Measurements from ENCODE around the gene LMOD1. TPM values are rescaled to one million over a fixed set of nuclear protein-coding genes. Genes with fewer than 3 reads are reported as not detected.

LMOD1 gene
- total and polyA plus RNA-seq, 2 donors (not counting 1 experiment from before 2014, with no cell fraction given): not detected

GRCh38 chr1:201921952-201922558 is 24.3 kb downstream of the LMOD1 start:
- Histone ChIP-seq H3K27me3 (replicated peaks in 1 of 4; ENCODE audit: control extremely low read depth in 1 of 4, control insufficient read depth in 3 of 4, insufficient read depth in 4 of 4, low read length in 3 of 4) (peaks cover 0 to 8% (median 0%) of the 10 kb centered on the region in 4 experiments), H3K4me2 (replicated peaks; ENCODE audit: low read depth, low read length, poor library complexity, severe bottlenecking) (no peak overlapping the region), H3K9ac (ENCODE audit: low read length) (no peak overlapping the region), H3K27ac (ENCODE audit: low read length in 2 of 2) (no peak overlapping the region), H3K9me3 (ENCODE audit: control extremely low read depth in 1 of 3, control insufficient read depth in 2 of 3, insufficient read depth in 1 of 3, low read length in 2 of 3) (no peaks in the 10 kb centered on the region), H4K20me1 (ENCODE audit: control insufficient read depth, insufficient read depth, low read length, poor library complexity, severe bottlenecking) (no peaks in the 10 kb centered on the region), H3K4me1 (ENCODE audit: control insufficient read depth in 2 of 2, insufficient read depth in 2 of 2, low read length in 2 of 2) (no peaks in the 10 kb centered on the region), H2AFZ (ENCODE audit: insufficient read depth, low read depth, low read length, poor library complexity, severe bottlenecking) (no peak overlapping the region), H3K36me3 (replicated peaks in 1 of 2; ENCODE audit: control extremely low read depth in 1 of 2, control insufficient read depth in 1 of 2, extremely low read depth in 1 of 2, insufficient read depth in 2 of 2, low read length in 1 of 2) (no peaks in the 10 kb centered on the region), H3K79me2 (ENCODE audit: control insufficient read depth, insufficient read depth, low read length) (no peaks in the 10 kb centered on the region), H3K4me3 (ENCODE audit: control extremely low read depth in 1 of 5, extremely low read depth in 1 of 5, insufficient read depth in 1 of 5, low read depth in 2 of 5, low read length in 4 of 5) (no peak overlapping the region)
- TF ChIP-seq CTCF (IDR thresholded peaks at IDR 0.05): no peak
- no peak for TF ChIP-seq EZH2 (IDR thresholded peaks at IDR 0.05; ENCODE audit: borderline replicate concordance, insufficient read depth, low read depth, low read length, poor library complexity, severe bottlenecking)
- H3K27ac Mint-ChIP-seq: no peak overlapping the region
- DNase-seq: no peak
- intact Hi-C loops (cut with micrococcal nuclease): no loop called here
- H3K9me3 Mint-ChIP-seq (ENCODE audit: insufficient read depth): no peaks in the 10 kb centered on the region
- H3K4me1 Mint-ChIP-seq: no peaks in the 10 kb centered on the region
- H3K4me3 Mint-ChIP-seq: no peak overlapping the region
- WGBS (ENCODE audit: insufficient coverage): no CpG with 5 or more reads among the region's 3 CpGs
- ChIA-PET CTCF (no interaction called here), POLR2A (no interaction called here)
- peaks cover 35% of the 10 kb centered on the region for H3K27me3 Mint-ChIP-seq
- no peak for ATAC-seq (ENCODE audit: low read depth)

GRCh38 chr1:201918343-201918742 is 28.0 kb downstream of the LMOD1 start:
- ChIA-PET POLR2A (no interaction called here), CTCF (no interaction called here)
- Histone ChIP-seq H3K79me2 (ENCODE audit: control insufficient read depth, insufficient read depth, low read length) (no peaks in the 10 kb centered on the region), H4K20me1 (ENCODE audit: control insufficient read depth, insufficient read depth, low read length, poor library complexity, severe bottlenecking) (no peaks in the 10 kb centered on the region), H3K4me2 (replicated peaks; ENCODE audit: low read depth, low read length, poor library complexity, severe bottlenecking) (no peak overlapping the region), H3K9ac (ENCODE audit: low read length) (no peak overlapping the region), H3K27me3 (replicated peaks in 1 of 4; ENCODE audit: control extremely low read depth in 1 of 4, control insufficient read depth in 3 of 4, insufficient read depth in 4 of 4, low read length in 3 of 4) (peaks cover 0 to 6% (median 0%) of the 10 kb centered on the region in 4 experiments), H3K9me3 (ENCODE audit: control extremely low read depth in 1 of 3, control insufficient read depth in 2 of 3, insufficient read depth in 1 of 3, low read length in 2 of 3) (no peaks in the 10 kb centered on the region), H3K36me3 (replicated peaks in 1 of 2; ENCODE audit: control extremely low read depth in 1 of 2, control insufficient read depth in 1 of 2, extremely low read depth in 1 of 2, insufficient read depth in 2 of 2, low read length in 1 of 2) (no peaks in the 10 kb centered on the region), H3K4me1 (ENCODE audit: control insufficient read depth in 2 of 2, insufficient read depth in 2 of 2, low read length in 2 of 2) (no peaks in the 10 kb centered on the region), H2AFZ (ENCODE audit: insufficient read depth, low read depth, low read length, poor library complexity, severe bottlenecking) (no peak overlapping the region), H3K27ac (ENCODE audit: low read length in 2 of 2) (no peak overlapping the region), H3K4me3 (ENCODE audit: control extremely low read depth in 1 of 5, extremely low read depth in 1 of 5, insufficient read depth in 1 of 5, low read depth in 2 of 5, low read length in 4 of 5) (no peak overlapping the region)
- ATAC-seq (ENCODE audit: low read depth) (no peak), DNase-seq (no peak)
- intact Hi-C loops (cut with micrococcal nuclease): no loop called here
- no peaks in the 10 kb centered on the region for H3K4me1 Mint-ChIP-seq
- H3K9me3 Mint-ChIP-seq (ENCODE audit: insufficient read depth): no peaks in the 10 kb centered on the region
- peaks cover 41% of the 10 kb centered on the region for H3K27me3 Mint-ChIP-seq
- TF ChIP-seq EZH2 (IDR thresholded peaks at IDR 0.05; ENCODE audit: borderline replicate concordance, insufficient read depth, low read depth, low read length, poor library complexity, severe bottlenecking) (no peak), CTCF (IDR thresholded peaks at IDR 0.05) (no peak)
- no peak overlapping the region for H3K4me3 Mint-ChIP-seq
- 70% methylated on average over 4 of the region's 5 CpGs for WGBS (ENCODE audit: insufficient coverage)
- no peak overlapping the region for H3K27ac Mint-ChIP-seq

Measured in B cell (primary cell).